GM20431 (cell line): ENCODE measurements around the gene FGF1.

Experiments used
- in situ Hi-C: fragments of 300-500 bp; cut with MseI, MboI; formaldehyde crosslinking; loops from one replicate; pipeline ENCODE4 v1.15.0; 2020; ENCODE audit warnings: low sequenced_read_pairs; ENCODE audit not compliant: unreplicated experiment

FGF1 gene

GRCh38 chr5:142621227-142621626 lies 64.7 kb downstream of the FGF1 start:
- in situ Hi-C loops = no loop called here

- in situ Hi-C loops = no loop called here
These were observed 66.1 kb downstream of the FGF1 start for GRCh38 chr5:142619815-142620214.

- in situ Hi-C loops = no loop called here
These were observed 67.8 kb downstream of the FGF1 start for GRCh38 chr5:142618130-142618523.

- in situ Hi-C loops = no loop called here
These were observed 68.3 kb downstream of the FGF1 start for GRCh38 chr5:142617416-142618129.

- in situ Hi-C loops = no loop called here
These were observed 69.9 kb downstream of the FGF1 start for GRCh38 chr5:142615948-142616347.

GRCh38 chr5:142614054-142614453 lies 71.8 kb downstream of the FGF1 start:
- in situ Hi-C loops = no loop called here

- in situ Hi-C loops = no loop called here
These were observed 72.6 kb downstream of the FGF1 start for GRCh38 chr5:142613271-142613671.

- in situ Hi-C loops = no loop called here
These were observed 73.2 kb downstream of the FGF1 start for GRCh38 chr5:142612494-142613270.

- in situ Hi-C loops = no loop called here
These were observed 74.7 kb downstream of the FGF1 start for GRCh38 chr5:142611154-142611553.

GRCh38 chr5:142610176-142611001 lies 75.5 kb downstream of the FGF1 start:
- in situ Hi-C loops = no loop called here

- in situ Hi-C loops = no loop called here
These were observed 76.7 kb downstream of the FGF1 start for GRCh38 chr5:142609142-142609541.

- in situ Hi-C loops = no loop called here
These were observed 77.8 kb downstream of the FGF1 start for GRCh38 chr5:142608081-142608480.

- in situ Hi-C loops = no loop called here
These were observed 80.3 kb downstream of the FGF1 start for GRCh38 chr5:142605611-142606010.

GRCh38 chr5:142602720-142603245 lies 83.1 kb downstream of the FGF1 start:
- in situ Hi-C loops = no loop called here

- in situ Hi-C loops = no loop called here
These were observed 84.5 kb downstream of the FGF1 start for GRCh38 chr5:142601432-142601831.

GRCh38 chr5:142600611-142601358 lies 85.1 kb downstream of the FGF1 start:
- in situ Hi-C loops = no loop called here

GRCh38 chr5:142600092-142600491 lies 85.8 kb downstream of the FGF1 start:
- in situ Hi-C loops = no loop called here

- in situ Hi-C loops = no loop called here
These were observed 87.6 kb downstream of the FGF1 start for GRCh38 chr5:142598338-142598700.

GRCh38 chr5:142597546-142598337 lies 88.1 kb downstream of the FGF1 start:
- in situ Hi-C loops = no loop called here
